CD4-positive, alpha-beta T cell treated with Interleukin-21 for 1 hour (primary cell): ENCODE measurements around the gene DENND1A.
"Not testable (repeated sequence)": the region's sequence is repeated elsewhere in the genome, so short reads cannot be mapped to it uniquely, and the experiment has no call there.

Experiments used
- DNase-seq: peaks from one replicate; pipeline ENCODE4 v3.0.0-alpha.2; 2020

The DENND1A gene

GRCh38 chr9:123445981-123446610 is 483.8 kb downstream of the DENND1A start:
- no peak for DNase-seq

GRCh38 chr9:123445116-123445515 is 484.8 kb downstream of the DENND1A start:
- no peak for DNase-seq

GRCh38 chr9:123441769-123442168 is 488.2 kb downstream of the DENND1A start:
- no peak for DNase-seq

- DNase-seq: no peak
Observed at GRCh38 chr9:123440256-123440655, 489.7 kb downstream of the DENND1A start.

- no peak for DNase-seq
Observed at GRCh38 chr9:123438821-123439220, 491.1 kb downstream of the DENND1A start.

GRCh38 chr9:123438321-123438720 is 491.6 kb downstream of the DENND1A start:
- DNase-seq: no peak

- DNase-seq: no peak
Observed at GRCh38 chr9:123437201-123437600, 492.7 kb downstream of the DENND1A start.

- no peak for DNase-seq
Observed at GRCh38 chr9:123435471-123435870, 494.5 kb downstream of the DENND1A start.

GRCh38 chr9:123434619-123435240 is 495.2 kb downstream of the DENND1A start:
- no peak for DNase-seq

GRCh38 chr9:123432331-123433236 is 497.3 kb downstream of the DENND1A start:
- DNase-seq: no peak

- DNase-seq: no peak
Observed at GRCh38 chr9:123431581-123431980, 498.3 kb downstream of the DENND1A start.

GRCh38 chr9:123428450-123428849 is 501.5 kb downstream of the DENND1A start:
- DNase-seq: not testable (repeated sequence)

GRCh38 chr9:123426406-123426805 is 503.5 kb downstream of the DENND1A start:
- no peak for DNase-seq

- no peak for DNase-seq
Observed at GRCh38 chr9:123425836-123426365, 504.0 kb downstream of the DENND1A start.

- no peak for DNase-seq
Observed at GRCh38 chr9:123425261-123425821, 504.6 kb downstream of the DENND1A start.

GRCh38 chr9:123424552-123425225 is 505.2 kb downstream of the DENND1A start:
- DNase-seq: no peak

- DNase-seq: no peak
Observed at GRCh38 chr9:123424131-123424530, 505.8 kb downstream of the DENND1A start.

GRCh38 chr9:123423311-123423640 is 506.6 kb downstream of the DENND1A start:
- no peak for DNase-seq

GRCh38 chr9:123422635-123423310 is 507.2 kb downstream of the DENND1A start:
- DNase-seq: no peak

- DNase-seq: no peak
Observed at GRCh38 chr9:123421801-123422455, 508.0 kb downstream of the DENND1A start.

GRCh38 chr9:123421186-123421585 is 508.7 kb downstream of the DENND1A start:
- no peak for DNase-seq
